LNCaP clone FGC (cell line): ENCODE data around the gene GRIN2A.

Source experiments
- DNase-seq: peaks from one replicate; pipeline ENCODE4 v3.0.0-alpha.2; 2011; ENCODE audit warnings: low read depth
- H3K4me3 ChIP-seq: 2 replicates; pipeline ENCODE4 v1.5.1; 2011; ENCODE audit warnings: mild to moderate bottlenecking, low read depth, low read length, control low read depth
- TF ChIP-seq, protein P1 (sequence below): IDR thresholded peaks from 2 replicates; pipeline ENCODE4 v1.5.1; 2012; ENCODE audit warnings: mild to moderate bottlenecking; ENCODE audit not compliant: control insufficient read depth, insufficient read depth; ENCODE audit errors: extremely low read depth

Gene GRIN2A

DNA sequence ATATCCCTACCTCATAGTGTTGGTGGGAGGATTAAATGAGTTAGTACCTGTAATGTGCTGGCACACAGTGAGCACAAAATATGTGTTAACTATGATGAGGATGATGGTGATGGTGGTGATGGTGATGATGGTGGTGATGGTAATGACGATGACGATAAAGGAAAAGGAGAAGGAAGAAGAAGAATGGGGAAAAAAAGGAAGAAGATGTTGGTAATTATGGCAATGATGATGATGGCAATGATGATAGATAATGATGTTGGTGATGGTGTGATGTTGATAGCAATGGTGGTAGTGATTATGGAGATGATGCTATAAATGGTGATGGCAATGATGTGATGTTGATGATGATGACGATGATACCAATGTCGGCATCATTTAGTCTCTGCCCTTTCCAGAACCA lies 270.2 kb downstream of the GRIN2A start:
- no peak for DNase-seq
- TF ChIP-seq, protein P1, sequence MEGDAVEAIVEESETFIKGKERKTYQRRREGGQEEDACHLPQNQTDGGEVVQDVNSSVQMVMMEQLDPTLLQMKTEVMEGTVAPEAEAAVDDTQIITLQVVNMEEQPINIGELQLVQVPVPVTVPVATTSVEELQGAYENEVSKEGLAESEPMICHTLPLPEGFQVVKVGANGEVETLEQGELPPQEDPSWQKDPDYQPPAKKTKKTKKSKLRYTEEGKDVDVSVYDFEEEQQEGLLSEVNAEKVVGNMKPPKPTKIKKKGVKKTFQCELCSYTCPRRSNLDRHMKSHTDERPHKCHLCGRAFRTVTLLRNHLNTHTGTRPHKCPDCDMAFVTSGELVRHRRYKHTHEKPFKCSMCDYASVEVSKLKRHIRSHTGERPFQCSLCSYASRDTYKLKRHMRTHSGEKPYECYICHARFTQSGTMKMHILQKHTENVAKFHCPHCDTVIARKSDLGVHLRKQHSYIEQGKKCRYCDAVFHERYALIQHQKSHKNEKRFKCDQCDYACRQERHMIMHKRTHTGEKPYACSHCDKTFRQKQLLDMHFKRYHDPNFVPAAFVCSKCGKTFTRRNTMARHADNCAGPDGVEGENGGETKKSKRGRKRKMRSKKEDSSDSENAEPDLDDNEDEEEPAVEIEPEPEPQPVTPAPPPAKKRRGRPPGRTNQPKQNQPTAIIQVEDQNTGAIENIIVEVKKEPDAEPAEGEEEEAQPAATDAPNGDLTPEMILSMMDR, result no peak
- H3K4me3 ChIP-seq, result no peak overlapping the region

DNA sequence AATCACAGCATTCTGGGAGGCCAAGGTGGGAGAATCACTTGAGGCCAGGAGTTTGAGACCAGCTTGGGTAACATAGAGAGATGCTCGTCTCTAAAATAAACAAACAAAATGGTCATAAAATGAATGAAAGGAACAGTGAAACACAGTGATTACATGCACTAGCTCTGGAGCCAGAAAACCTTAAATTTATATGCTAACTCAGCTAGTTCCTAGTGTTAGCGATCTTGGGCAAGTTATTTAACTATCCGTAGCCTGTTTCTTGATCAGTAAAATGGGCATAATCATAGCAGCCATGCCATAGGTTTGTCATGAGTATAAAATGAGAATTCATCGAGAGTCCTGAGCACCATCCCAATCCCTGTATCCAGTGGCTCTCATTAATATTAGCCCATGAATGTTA lies 271.0 kb downstream of the GRIN2A start:
- no peak for DNase-seq
- H3K4me3 ChIP-seq, result no peak overlapping the region
- TF ChIP-seq, protein P1, result no peak

DNA sequence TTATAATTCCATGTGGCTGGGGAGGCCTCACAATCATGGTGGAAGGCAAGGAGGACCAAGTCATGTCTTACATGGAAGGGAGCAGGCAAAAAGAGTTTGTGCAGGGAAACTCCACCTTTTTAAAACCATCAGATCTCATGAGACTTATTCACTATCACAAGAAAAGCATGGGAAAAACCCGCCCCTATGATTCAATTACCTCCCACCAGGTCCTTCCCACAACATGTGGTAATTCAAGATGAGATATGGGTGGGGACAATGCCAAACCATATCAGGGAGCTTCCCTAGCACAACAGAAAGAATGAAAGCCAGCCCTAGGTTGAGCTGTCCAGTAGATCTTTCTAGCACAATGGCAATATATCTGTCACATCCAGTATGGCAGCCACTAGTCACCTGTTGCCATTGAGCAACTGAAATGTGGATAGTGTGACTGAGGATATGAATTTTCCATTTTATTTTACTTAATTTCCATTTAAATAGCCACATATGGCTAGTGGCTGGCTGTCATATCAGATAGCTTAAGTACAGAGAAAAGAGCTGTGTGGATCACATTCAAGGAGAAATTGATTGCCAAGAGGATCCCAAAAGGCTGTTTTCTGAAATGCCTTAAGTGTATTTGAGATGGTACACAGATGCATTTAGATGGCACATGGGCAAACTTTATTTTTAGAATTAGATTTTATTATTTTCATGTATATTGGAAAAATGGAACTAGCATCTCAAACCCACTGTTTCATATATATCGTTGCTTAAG lies 273.0 kb downstream of the GRIN2A start:
- TF ChIP-seq, protein P1, result no peak
- no peak overlapping the region for H3K4me3 ChIP-seq
- no peak for DNase-seq

DNA sequence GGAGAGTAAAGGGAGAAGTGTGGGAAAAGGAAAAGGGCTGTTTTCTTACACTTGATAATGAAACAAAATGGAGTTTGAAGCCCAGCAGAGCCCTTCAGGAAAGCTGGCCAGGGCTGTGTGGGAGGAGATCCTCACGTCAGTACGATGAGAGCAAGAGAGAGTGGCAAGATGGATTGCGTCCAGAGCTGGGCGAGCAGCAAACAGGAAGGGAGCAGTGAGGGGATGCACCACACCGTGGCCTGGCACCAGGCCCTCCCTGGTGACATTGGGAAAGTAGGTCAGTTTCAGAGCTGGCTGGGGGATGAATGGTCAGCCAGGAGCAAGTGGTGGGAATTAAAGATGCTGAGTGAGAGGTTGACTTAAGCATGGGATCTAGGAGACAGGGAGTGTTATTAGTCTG lies 273.6 kb downstream of the GRIN2A start:
- no peak overlapping the region for H3K4me3 ChIP-seq
- DNase-seq, result no peak
- TF ChIP-seq, protein P1, result no peak

DNA sequence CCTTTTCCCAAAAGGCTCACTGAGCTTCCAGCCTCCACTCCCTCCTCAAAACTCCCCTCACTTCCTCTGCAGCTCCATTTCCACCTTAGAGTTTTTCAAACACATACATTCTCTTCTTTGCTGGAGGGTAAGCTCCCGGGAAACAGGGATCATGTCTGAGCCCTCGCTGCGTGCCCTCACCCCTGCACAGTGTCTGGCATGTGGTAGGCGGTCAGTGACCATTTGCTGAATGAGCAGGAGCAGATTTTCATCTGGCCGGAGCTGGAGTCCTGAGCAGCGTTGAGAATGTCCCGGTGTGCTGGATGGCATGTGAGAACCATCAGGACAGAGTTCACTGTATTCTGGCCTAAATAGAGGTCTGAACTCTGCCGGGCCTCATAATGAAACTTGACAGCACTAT lies 274.5 kb downstream of the GRIN2A start:
- TF ChIP-seq, protein P1, result no peak
- no peak for DNase-seq
- no peak overlapping the region for H3K4me3 ChIP-seq

DNA sequence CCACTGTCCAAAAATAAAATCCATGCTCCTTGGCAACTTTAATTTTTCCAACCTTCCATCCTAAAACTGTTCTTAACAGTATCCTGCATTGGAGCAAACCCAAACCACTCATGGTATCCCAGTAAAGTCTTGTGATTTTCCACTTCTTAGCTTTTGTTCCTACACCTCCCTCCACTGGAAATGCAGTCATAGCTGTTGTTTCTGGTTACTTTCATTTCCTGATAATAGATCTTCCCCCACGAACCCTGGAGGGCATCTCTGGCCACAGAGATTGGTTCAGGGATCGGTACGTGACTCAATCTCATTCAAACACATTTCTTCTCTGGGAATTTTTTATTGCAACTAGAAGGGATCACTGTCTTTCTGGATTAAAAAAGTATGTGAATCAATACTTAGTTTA lies 276.0 kb downstream of the GRIN2A start:
- H3K4me3 ChIP-seq, result no peak overlapping the region
- no peak for DNase-seq
- TF ChIP-seq, protein P1, result no peak

DNA sequence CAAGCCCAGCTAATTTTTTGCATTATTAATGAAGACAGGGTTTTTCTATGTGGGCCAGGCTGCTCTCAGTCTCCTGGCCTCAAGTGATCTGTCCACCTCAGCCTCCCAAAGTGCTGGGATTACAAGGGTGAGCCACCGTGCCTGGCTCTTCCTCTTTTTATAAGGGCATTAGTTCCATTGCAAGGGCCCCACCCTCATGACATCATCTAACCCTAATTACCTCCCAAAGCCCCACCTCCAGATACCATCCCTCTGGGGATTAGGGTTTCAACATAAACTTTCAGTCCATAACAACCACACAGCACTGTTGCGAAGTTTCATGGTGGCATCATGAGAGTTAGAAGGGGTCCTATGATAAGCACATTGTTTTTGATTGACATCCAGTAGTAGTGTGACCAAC lies 277.7 kb downstream of the GRIN2A start:
- TF ChIP-seq, protein P1, result no peak
- no peak for DNase-seq

More for the DNA sequence above, 277.7 kb downstream of the GRIN2A start:
- no peak overlapping the region for H3K4me3 ChIP-seq
